HEK293T (cell line): Measurements from ENCODE around the gene BNIP2.

Experiments
- CTCF ChIA-PET: fragments of 350-600 bp; formaldehyde crosslinking; extraction: SDS; loops from one replicate; lab custom pipeline; 2021; ENCODE audit warnings: antibody characterized with exemption, inconsistent platforms; lab: Yijun Ruan, JAX
- POLR2A ChIA-PET: fragments of 350-600 bp; formaldehyde crosslinking; extraction: SDS; loops from one replicate; lab custom pipeline; 2020; ENCODE audit warnings: antibody characterized with exemption, inconsistent platforms; lab: Yijun Ruan, JAX
- DNase-seq: peaks from one replicate; pipeline ENCODE4 v3.0.0; 2012; ENCODE audit warnings: mixed read lengths; ENCODE audit errors: extremely low spot score
- ARNT ChIP-seq: fragments of 450-650 bp; IDR thresholded peaks from 2 replicates; pipeline ENCODE4 v1.6.1; 2017; ENCODE audit warnings: mild to moderate bottlenecking
- BHLHE40 ChIP-seq: fragments of 450-650 bp; IDR thresholded peaks from 2 replicates; pipeline ENCODE4 v1.6.1; 2016; ENCODE audit warnings: mild to moderate bottlenecking, moderate library complexity, borderline replicate concordance
- CTBP1 ChIP-seq: fragments of 450-650 bp; IDR thresholded peaks from 2 replicates; pipeline ENCODE4 v1.6.1; 2016; ENCODE audit warnings: borderline replicate concordance
- ELF4 ChIP-seq: fragments of 450-650 bp; IDR thresholded peaks from 2 replicates; pipeline ENCODE4 v1.6.1; 2017; ENCODE audit warnings: antibody characterized with exemption
- FOXA1 ChIP-seq: fragments of 450-650 bp; IDR thresholded peaks from 2 replicates; pipeline ENCODE4 v1.6.1; 2016; ENCODE audit warnings: mild to moderate bottlenecking
- FOXK2 ChIP-seq: fragments of 450-650 bp; IDR thresholded peaks from 2 replicates; pipeline ENCODE4 v1.6.1; 2016; ENCODE audit warnings: mild to moderate bottlenecking
- FOXM1 ChIP-seq: fragments of 450-650 bp; IDR thresholded peaks from 2 replicates; pipeline ENCODE4 v1.6.1; 2017; ENCODE audit warnings: mild to moderate bottlenecking, borderline replicate concordance
- HDGF ChIP-seq: fragments of 450-650 bp; IDR thresholded peaks from 2 replicates; pipeline ENCODE4 v1.6.1; 2017; ENCODE audit warnings: antibody characterized with exemption, borderline replicate concordance
- L3MBTL2 ChIP-seq: fragments of 450-650 bp; conservative IDR thresholded peaks from 2 replicates; pipeline ENCODE4 v1.6.1; 2016; ENCODE audit warnings: mild to moderate bottlenecking
- LEF1 ChIP-seq: fragments of 450-650 bp; IDR thresholded peaks from 2 replicates; pipeline ENCODE4 v1.6.1; 2017; ENCODE audit warnings: mild to moderate bottlenecking, borderline replicate concordance
- NFRKB ChIP-seq: fragments of 450-650 bp; IDR thresholded peaks from 2 replicates; pipeline ENCODE4 v1.6.1; 2016; ENCODE audit warnings: mild to moderate bottlenecking, moderate library complexity
- SP1 ChIP-seq: fragments of 450-650 bp; IDR thresholded peaks from 2 replicates; pipeline ENCODE4 v1.6.1; 2017
- SUZ12 ChIP-seq: fragments of 450-650 bp; IDR thresholded peaks from 2 replicates; pipeline ENCODE4 v1.6.1; 2016; ENCODE audit warnings: mild to moderate bottlenecking
- TARDBP ChIP-seq: fragments of 450-650 bp; IDR thresholded peaks from 2 replicates; pipeline ENCODE4 v1.6.1; 2016
- ZNF384 ChIP-seq: fragments of 450-650 bp; IDR thresholded peaks from 2 replicates; pipeline ENCODE4 v1.6.1; 2016
- TF ChIP-seq, protein P1 (sequence below): fragments of 450-650 bp; IDR thresholded peaks from 2 replicates; pipeline ENCODE4 v1.6.1; 2016

Gene BNIP2

GRCh38 chr15:59722476-59722875, 33.4 kb upstream of the BNIP2 start:
- ChIA-PET POLR2A (no interaction called here), CTCF (interaction anchor here (0.6 to 0.7 kb wide), 2 partner anchors 13 to 17 kb away, joined by 3 read pairs; no protein-coding TSS in a partner anchor)
- DNase-seq, result no peak
- TF ChIP-seq SP1 (no peak), SUZ12 (no peak), LEF1 (no peak), FOXM1 (no peak)
- TF ChIP-seq, protein P1, sequence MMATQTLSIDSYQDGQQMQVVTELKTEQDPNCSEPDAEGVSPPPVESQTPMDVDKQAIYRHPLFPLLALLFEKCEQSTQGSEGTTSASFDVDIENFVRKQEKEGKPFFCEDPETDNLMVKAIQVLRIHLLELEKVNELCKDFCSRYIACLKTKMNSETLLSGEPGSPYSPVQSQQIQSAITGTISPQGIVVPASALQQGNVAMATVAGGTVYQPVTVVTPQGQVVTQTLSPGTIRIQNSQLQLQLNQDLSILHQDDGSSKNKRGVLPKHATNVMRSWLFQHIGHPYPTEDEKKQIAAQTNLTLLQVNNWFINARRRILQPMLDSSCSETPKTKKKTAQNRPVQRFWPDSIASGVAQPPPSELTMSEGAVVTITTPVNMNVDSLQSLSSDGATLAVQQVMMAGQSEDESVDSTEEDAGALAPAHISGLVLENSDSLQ, result peak; percentile 6; the same call in 1 of the 2 replicates

- CTCF ChIA-PET, result interaction anchor here (0.6 to 0.7 kb wide), 2 partner anchors 13 to 17 kb away, joined by 3 read pairs; no protein-coding TSS in a partner anchor
- DNase-seq, result no peak
- POLR2A ChIA-PET, result no interaction called here
- no peak for TF ChIP-seq BHLHE40
- TF ChIP-seq, protein P1, result peak; percentile 90
Measured at GRCh38 chr15:59722037-59722436, 32.9 kb upstream of the BNIP2 start.

- no peak for DNase-seq
- ChIA-PET POLR2A (no interaction called here), CTCF (no interaction called here)
- no peak for TF ChIP-seq ELF4
- TF ChIP-seq TARDBP, result no peak
- no peak for TF ChIP-seq LEF1
- no peak for TF ChIP-seq FOXM1
- TF ChIP-seq ARNT, result no peak
- TF ChIP-seq, protein P1, result no peak
- TF ChIP-seq FOXA1, result no peak
- no peak for TF ChIP-seq ZNF384
- TF ChIP-seq FOXK2, result no peak
- TF ChIP-seq BHLHE40, result no peak
- TF ChIP-seq NFRKB, result no peak
Measured at GRCh38 chr15:59721411-59721810, 32.3 kb upstream of the BNIP2 start.

DNA sequence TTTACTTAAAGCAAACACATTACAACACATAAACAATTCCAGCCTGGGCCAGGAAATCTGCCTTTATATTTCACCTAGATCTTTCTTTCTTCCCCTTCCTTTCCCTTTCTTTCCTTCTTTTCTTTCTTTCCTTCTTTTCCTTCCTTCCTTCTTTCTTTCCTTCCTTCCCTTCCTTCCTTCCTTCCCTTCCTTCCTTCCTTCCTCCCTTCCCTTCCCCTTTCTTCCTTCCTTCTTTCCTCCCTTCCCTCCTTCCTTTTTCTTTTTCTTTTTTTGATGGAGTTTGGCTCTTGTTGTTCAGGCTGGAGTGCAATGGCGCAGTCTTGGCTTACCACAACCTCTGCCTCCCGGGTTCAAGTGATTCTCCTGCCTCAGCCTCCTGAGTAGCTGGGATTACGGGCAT, 24.1 kb upstream of the BNIP2 start:
- POLR2A ChIA-PET, result no interaction called here
- CTCF ChIA-PET, result no interaction called here
- DNase-seq, result no peak
- TF ChIP-seq L3MBTL2 (no peak), LEF1 (no peak), ELF4 (no peak), BHLHE40 (no peak), FOXM1 (no peak), ZNF384 (no peak), FOXA1 (no peak), HDGF (no peak), ARNT (no peak), SP1 (no peak), FOXK2 (no peak), SUZ12 (no peak), TARDBP (no peak), NFRKB (no peak), CTBP1 (no peak)
- TF ChIP-seq, protein P1, result no peak

- DNase-seq, result no peak
- POLR2A ChIA-PET, result no interaction called here
- CTCF ChIA-PET, result no interaction called here
- no peak for TF ChIP-seq ARNT
- no peak for TF ChIP-seq L3MBTL2
- no peak for TF ChIP-seq TARDBP
- no peak for TF ChIP-seq BHLHE40
- TF ChIP-seq, protein P1, result no peak
- no peak for TF ChIP-seq LEF1
- no peak for TF ChIP-seq ZNF384
- TF ChIP-seq SP1, result no peak
- no peak for TF ChIP-seq HDGF
Measured at GRCh38 chr15:59711451-59712243, 22.5 kb upstream of the BNIP2 start.

- no peak for TF ChIP-seq ELF4
- no peak for TF ChIP-seq FOXK2
- TF ChIP-seq SUZ12, result no peak
- TF ChIP-seq NFRKB, result no peak
- TF ChIP-seq FOXM1, result no peak
- ChIA-PET POLR2A (no interaction called here), CTCF (no interaction called here)
- no peak for DNase-seq
Measured at GRCh38 chr15:59707619-59708018, 18.5 kb upstream of the BNIP2 start.
